Aorta (tissue), 5 donors: ENCODE measurements around the gene CRYBA1. TPM values are rescaled to one million over a fixed set of nuclear protein-coding genes. Genes with fewer than 3 reads are reported as not detected.
"Not testable (repeated sequence)": the region's sequence is repeated elsewhere in the genome, so short reads cannot be mapped to it uniquely, and the experiment has no call there.

ENCODE experiments used
- ATAC-seq: fragments of 200-7000 bp; cut with Tn5 transposase; one replicate; pipeline ENCODE4 v1.9.1; 2022; ENCODE audit warnings: moderate library complexity; ENCODE audit not compliant: low FRiP score
- DNase-seq, 2 donors: peaks; one replicate each; pipeline ENCODE4 v3.0.0-alpha.2; 2020
- H3K27ac ChIP-seq, 2 donors: one replicate each; pipeline ENCODE4 v1.5.1; 2013; ENCODE audit warnings: low read length in 2 of 2, mild to moderate bottlenecking in 2 of 2, moderate library complexity in 2 of 2, control low read depth in 1 of 2, inconsistent platforms in 1 of 2, low read depth in 1 of 2
- H3K27me3 ChIP-seq, 2 donors: one replicate each; pipeline ENCODE4 v1.6.1; 2013; ENCODE audit warnings: control low read depth in 1 of 2, low read length in 1 of 2, mild to moderate bottlenecking in 1 of 2, moderate library complexity in 1 of 2; ENCODE audit not compliant: insufficient read depth in 2 of 2, control insufficient read depth in 1 of 2
- H3K36me3 ChIP-seq, 2 donors: one replicate each; pipeline ENCODE4 v1.6.1; 2013; ENCODE audit warnings: control low read depth in 1 of 2, low read length in 1 of 2, mild to moderate bottlenecking in 1 of 2; ENCODE audit not compliant: insufficient read depth in 2 of 2, control insufficient read depth in 1 of 2
- H3K4me1 ChIP-seq, 2 donors: one replicate each; pipeline ENCODE4 v1.6.1; 2013; ENCODE audit warnings: low read length in 2 of 2, control low read depth in 1 of 2, mild to moderate bottlenecking in 1 of 2, moderate library complexity in 1 of 2; ENCODE audit not compliant: insufficient read depth in 2 of 2, control insufficient read depth in 1 of 2
- H3K4me3 ChIP-seq, 2 donors: one replicate each; pipeline ENCODE4 v1.5.1; 2013; ENCODE audit warnings: low read length in 2 of 2, control low read depth in 1 of 2, mild to moderate bottlenecking in 1 of 2
- H3K9me3 ChIP-seq: one replicate; pipeline ENCODE4 v1.6.1; 2013; ENCODE audit warnings: mild to moderate bottlenecking, low read length; ENCODE audit not compliant: control insufficient read depth
- WGBS, 2 donors: extraction: QIAGEN DNeasy Blood & Tissue Kit; methylation state at CpG; one replicate each; pipeline ENCODE4 v1.1.7; 2013; 5-methylcytosine and 5-hydroxymethylcytosine counted together
- intact Hi-C, 2 donors: fragments of 100-400 bp; cut with DNase I; formaldehyde crosslinking; loops; one replicate each; pipeline versions ENCODE4 v1.14.2 to v1.15.0; 2022
- long read RNA-seq, 2 donors: library from polyadenylated mRNA; unstranded; transcript quantifications; one replicate each; pipeline ENCODE4 v2.0.0, GENCODE V29; 2020 to 2021
- polyA plus RNA-seq, 2 donors: library from polyadenylated mRNA; stranded (reverse); fragments of 200-250 nt; gene quantifications; one replicate each; pipeline ENCODE4 v1.2.3, GENCODE V29; 2013
- total RNA-seq, 2 donors: library from RNA; stranded (reverse); fragmentation: NEBNext Ultra II Directional; extraction: Animal tissue kit (Norgen Biotek cat#: 25700); gene quantifications; one replicate each; pipeline ENCODE4 v1.2.1, GENCODE V29; 2021
- donor health status: healthy with polysubstance abuse.
- donor health status: Bipolar disorder and iron deficiency.
- donor health status: DM: no; HTN: no; CAD: no.
- donor health status: DM: no; HTN: no; CAD: no.
- donor health status: DM: yes; HTN: yes; CAD: no.

CRYBA1 gene
- not detected for total RNA-seq
- polyA plus RNA-seq: not detected
- long read RNA-seq, donor 1, partial matches to known transcripts: 0 of 1 reads
- long read RNA-seq, donor 1, other reads (novel, unspliced or antisense): 1 of 1 reads
- long read RNA-seq, donor 2: 0 reads

GRCh38 chr17:29246628-29247027, at the start of gene CRYBA1:
TSS of gene CRYBA1 (plus strand) at chr17:29246859. CDS start at chr17:29246864, 5 bp downstream.
- WGBS, 2 donors: 65 to 89% methylated on average over 1 of the region's 1 CpG
- no peaks in the 10 kb centered on the region for H3K36me3 ChIP-seq
- H3K27ac ChIP-seq: no peak within 1 kb of the TSS
- H3K9me3 ChIP-seq: no peaks in the 10 kb centered on the region
- intact Hi-C loops: no loop called here
- no peak for ATAC-seq
- H3K27me3 ChIP-seq: no peaks in the 10 kb centered on the region
- H3K4me1 ChIP-seq: no peaks in the 10 kb centered on the region
- H3K4me3 ChIP-seq: no peak within 1 kb of the TSS
- DNase-seq: no peak

DNA sequence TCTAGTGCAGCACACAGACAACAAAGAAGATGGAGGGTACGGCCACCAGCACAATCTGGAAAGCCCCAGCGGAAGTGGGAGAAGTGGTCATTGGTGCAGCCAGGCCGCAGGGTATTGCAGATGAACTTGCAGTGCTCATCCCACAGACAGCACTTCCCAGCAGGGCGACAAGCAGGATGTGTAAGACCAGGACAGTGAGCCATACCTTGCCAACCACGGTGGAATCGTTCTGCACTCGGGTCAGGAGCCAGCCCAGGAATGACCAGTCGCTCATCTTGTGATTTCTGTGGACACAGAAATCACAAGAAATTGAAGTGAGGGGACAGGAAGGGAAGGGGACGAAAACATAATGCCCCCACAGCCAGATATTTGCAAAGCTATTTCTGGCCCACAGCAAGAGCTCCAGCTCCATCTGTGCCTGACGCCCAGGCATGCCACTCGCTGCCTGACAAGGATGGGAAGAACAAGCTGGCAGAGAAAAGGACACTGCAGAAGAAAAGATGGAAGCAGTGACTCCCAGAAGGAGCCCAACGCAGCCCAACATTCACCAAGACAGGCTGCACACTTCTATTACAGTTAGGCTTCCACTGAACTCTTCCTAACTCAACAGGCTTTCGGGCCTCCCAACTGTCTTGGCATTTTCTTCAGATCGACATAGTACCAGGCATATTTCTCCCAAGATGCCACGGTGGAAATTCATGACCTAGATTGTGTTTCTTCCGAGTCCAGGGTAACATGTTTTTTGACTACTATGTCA, 49.0 kb upstream of the CRYBA1 start:
- no peaks in the 10 kb centered on the region for H3K36me3 ChIP-seq
- ATAC-seq: no peak
- no peaks in the 10 kb centered on the region for H3K27me3 ChIP-seq
- H3K27ac ChIP-seq: no peak overlapping the region
- no peaks in the 10 kb centered on the region for H3K4me1 ChIP-seq
- H3K4me3 ChIP-seq: no peak overlapping the region
- DNase-seq: no peak
- 89 to 90% methylated on average over 16 of the region's 16 CpGs for WGBS, 2 donors
- intact Hi-C loops: no loop called here
- no peaks in the 10 kb centered on the region for H3K9me3 ChIP-seq

DNA sequence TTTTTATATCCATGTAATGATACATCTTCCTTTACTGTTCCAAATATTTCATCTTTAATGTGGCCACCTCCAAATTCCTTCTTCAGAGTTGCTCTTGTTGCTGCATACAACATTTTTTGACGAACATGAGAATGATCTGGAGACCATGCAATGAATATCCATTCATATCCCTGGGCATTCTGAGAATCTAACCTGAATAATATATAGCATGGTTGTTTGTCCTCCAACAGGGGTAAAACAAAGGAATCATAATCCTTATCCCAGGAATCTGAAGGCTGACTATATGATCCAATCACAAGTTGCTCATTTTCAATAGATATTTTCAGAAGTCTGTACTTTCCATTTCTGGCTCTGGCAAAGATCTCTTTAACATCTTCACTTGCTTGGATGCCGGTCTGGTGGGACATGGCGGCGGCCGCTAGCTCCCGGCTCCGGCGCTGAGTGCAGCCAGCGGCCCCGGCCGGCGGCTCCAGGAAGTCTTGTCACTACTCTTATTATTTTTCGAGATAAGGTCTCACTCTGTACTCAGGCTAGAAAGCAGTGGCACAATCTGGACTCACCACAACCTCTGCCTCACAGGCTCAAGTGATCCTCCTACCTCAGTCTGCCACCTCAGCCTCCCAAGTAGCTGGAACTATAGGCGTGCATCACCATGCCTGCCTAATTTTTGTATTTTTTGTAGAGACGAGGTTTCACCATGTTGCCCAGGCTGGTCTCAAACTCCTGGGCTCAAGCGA, 42.4 kb upstream of the CRYBA1 start:
- H3K36me3 ChIP-seq, H3K27me3 ChIP-seq, H3K27ac ChIP-seq, H3K4me1 ChIP-seq, H3K9me3 ChIP-seq, H3K4me3 ChIP-seq, intact Hi-C loops, ATAC-seq: not testable (repeated sequence)
- 16 to 18% methylated on average over 16 of the region's 16 CpGs for WGBS, 2 donors
- DNase-seq: peak in 1 of 2 donors; percentile 57

DNA sequence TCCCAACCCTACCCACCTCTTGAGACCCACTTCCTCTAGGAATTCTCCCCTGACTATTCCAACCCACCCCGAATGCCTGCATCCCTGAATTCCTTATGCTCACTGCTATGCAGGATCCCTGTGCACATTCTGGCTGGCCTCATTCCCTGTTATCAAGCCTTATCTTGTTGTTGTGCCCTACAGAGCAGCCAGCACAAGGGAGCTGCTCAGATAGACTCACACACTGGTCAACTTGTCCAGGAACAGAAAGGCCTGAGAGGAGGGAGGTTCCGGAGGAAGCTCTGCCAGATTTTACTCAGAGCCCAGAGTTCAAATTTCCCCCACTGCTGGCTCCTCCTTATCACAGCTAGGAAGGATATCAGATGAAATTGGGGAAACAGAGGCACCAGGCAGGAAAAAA, 41.6 kb upstream of the CRYBA1 start:
- Histone ChIP-seq H3K4me3 (no peak overlapping the region), H3K27ac (no peak overlapping the region), H3K9me3 (no peaks in the 10 kb centered on the region), H3K27me3 (no peaks in the 10 kb centered on the region), H3K4me1 (no peaks in the 10 kb centered on the region), H3K36me3 (no peaks in the 10 kb centered on the region)
- WGBS, 2 donors: 31 to 40% methylated on average over 2 of the region's 2 CpGs
- DNase-seq (no peak), ATAC-seq (no peak)
- intact Hi-C loops: no loop called here

GRCh38 chr17:29207975-29208374, 38.7 kb upstream of the CRYBA1 start:
- no peak overlapping the region for H3K4me3 ChIP-seq
- no peak overlapping the region for H3K27ac ChIP-seq
- no peaks in the 10 kb centered on the region for H3K27me3 ChIP-seq
- 92 to 94% methylated on average over 2 of the region's 2 CpGs for WGBS, 2 donors
- ATAC-seq: no peak
- no peaks in the 10 kb centered on the region for H3K36me3 ChIP-seq
- no peak for DNase-seq
- H3K9me3 ChIP-seq: no peaks in the 10 kb centered on the region
- intact Hi-C loops: no loop called here
- no peaks in the 10 kb centered on the region for H3K4me1 ChIP-seq

GRCh38 chr17:29209073-29209472, 37.6 kb upstream of the CRYBA1 start:
- WGBS, 2 donors: 90 to 91% methylated on average over 5 of the region's 5 CpGs
- no peaks in the 10 kb centered on the region for H3K27me3 ChIP-seq
- H3K27ac ChIP-seq: no peak overlapping the region
- ATAC-seq (no peak), DNase-seq (no peak)
- no peaks in the 10 kb centered on the region for H3K36me3 ChIP-seq
- no peak overlapping the region for H3K4me3 ChIP-seq
- no peaks in the 10 kb centered on the region for H3K4me1 ChIP-seq
- H3K9me3 ChIP-seq: no peaks in the 10 kb centered on the region
- intact Hi-C loops: no loop called here

DNA sequence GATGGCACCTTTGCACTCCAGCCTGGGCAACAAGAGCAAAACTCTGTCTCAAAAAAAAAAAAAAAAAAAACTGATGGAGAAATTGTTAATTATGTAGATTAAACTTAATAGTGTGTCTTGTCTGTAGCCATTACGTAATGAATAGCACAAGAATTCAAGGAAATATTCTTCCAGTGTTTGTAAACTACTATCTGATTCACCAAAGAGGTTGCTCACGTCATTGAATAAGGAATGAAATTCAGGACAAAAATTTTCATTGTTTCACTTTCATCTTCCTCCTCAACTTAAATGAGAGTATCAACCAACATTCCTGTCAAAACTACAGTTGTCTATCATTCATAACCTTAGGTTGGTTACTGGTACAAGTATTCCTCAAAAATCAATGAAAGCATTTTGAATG, 35.8 kb upstream of the CRYBA1 start:
- DNase-seq: no peak
- WGBS, 2 donors: 86 to 93% methylated on average over 2 of the region's 2 CpGs
- no peak for ATAC-seq
- no peaks in the 10 kb centered on the region for H3K4me1 ChIP-seq
- H3K36me3 ChIP-seq: no peaks in the 10 kb centered on the region
- intact Hi-C loops: no loop called here
- no peaks in the 10 kb centered on the region for H3K27me3 ChIP-seq
- no peak overlapping the region for H3K27ac ChIP-seq
- H3K9me3 ChIP-seq: no peaks in the 10 kb centered on the region
- no peak overlapping the region for H3K4me3 ChIP-seq

- Histone ChIP-seq H3K9me3 (no peaks in the 10 kb centered on the region), H3K36me3 (no peaks in the 10 kb centered on the region), H3K4me1 (no peaks in the 10 kb centered on the region), H3K27ac (no peak overlapping the region), H3K27me3 (no peaks in the 10 kb centered on the region), H3K4me3 (no peak overlapping the region)
- DNase-seq (peak in 1 of 2 donors; percentile 23), ATAC-seq (no peak)
- WGBS, 2 donors: 100% methylated on average over 1 of the region's 1 CpG
- intact Hi-C loops: no loop called here
Measured at GRCh38 chr17:29212094-29212631, 34.5 kb upstream of the CRYBA1 start.
